ENCODE measurements around the gene EED. TPM values are rescaled to one million over a fixed set of nuclear protein-coding genes. Genes with fewer than 3 reads are reported as not detected.

EED gene
- total and polyA plus RNA-seq, 9 of the 15 experiments (the other 6 are each of a cell fraction or from before 2014, with no cell fraction given), result 33.0 to 110 (median 55.1) TPM

DNA sequence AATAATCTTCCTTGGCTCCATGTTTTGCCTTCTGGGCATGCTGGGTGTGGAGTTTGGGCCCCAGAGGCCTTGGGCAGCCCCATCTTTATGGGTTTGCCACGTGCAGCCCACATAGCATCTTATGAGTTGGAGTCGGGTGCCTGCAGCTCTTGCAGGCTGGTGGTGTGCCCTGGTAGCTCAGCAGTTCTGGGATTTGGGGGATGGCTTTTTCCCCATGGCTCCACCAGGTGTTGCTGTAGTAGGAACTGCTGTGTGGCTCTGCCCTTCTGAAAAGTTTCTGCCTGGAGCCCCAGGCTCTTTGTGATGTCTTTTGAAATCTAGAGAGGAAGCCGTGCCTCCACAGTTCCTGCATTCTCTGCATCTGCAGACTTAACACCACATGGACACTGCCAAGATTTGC is 16.8 kb downstream of the EED start:
- DNase-seq (ENCODE audit: extremely low read depth in 1 of 4, low spot score in 3 of 4) (no peak), ATAC-seq (peak; percentile 55), FAIRE-seq (no peak)
- in situ Hi-C loops (cut with MboI) (no loop called here), intact Hi-C loops (cut with micrococcal nuclease) (no loop called here)
- CTCF ChIA-PET (ENCODE audit: low intra/inter-chr PET ratio), result no interaction called here
- 90% methylated on average over 3 of the region's 3 CpGs for WGBS (ENCODE audit: insufficient coverage, low coverage, missing lambda C conversion rate)
- BruUV-seq (replicated peaks), result no TSS peak
- Histone ChIP-seq H3K36me3 (ENCODE audit: control insufficient read depth, insufficient read depth, low read length) (peaks cover 79% of the 10 kb centered on the region), H3K9me3 (replicated peaks; ENCODE audit: control insufficient read depth, insufficient read depth, low read depth, low read length) (no peaks in the 10 kb centered on the region), H4K20me1 (replicated peaks; ENCODE audit: control insufficient read depth, insufficient read depth, low read length) (no peaks in the 10 kb centered on the region), H3K79me2 (ENCODE audit: control insufficient read depth, insufficient read depth, low read length) (0 out of 3 replicates have a peak, but pooled peaks cover 2% of the 10 kb centered on the region), H3K4me3 (no peak overlapping the region), H3K9me1 (ENCODE audit: control insufficient read depth, insufficient read depth, low read length) (no peaks in the 10 kb centered on the region), H2AFZ (ENCODE audit: low read depth, low read length) (no peak overlapping the region), H3K4me1 (replicated peaks in 1 of 2; ENCODE audit: control insufficient read depth in 2 of 2, insufficient read depth in 2 of 2, low read length in 2 of 2) (no peaks in the 10 kb centered on the region), H3K4me2 (ENCODE audit: insufficient read depth, low read length) (no peak overlapping the region), H3K9ac (ENCODE audit: insufficient read depth in 1 of 2, low read depth in 2 of 2, low read length in 2 of 2) (no peak overlapping the region), H3K27ac (ENCODE audit: extremely low read depth, low read depth, low read length) (no peak overlapping the region), H3K27me3 (ENCODE audit: control insufficient read depth in 2 of 2, insufficient read depth in 2 of 2, low read length in 2 of 2) (no peaks in the 10 kb centered on the region)
- POLR2A ChIA-PET, result interaction anchor here (1.0 to 1.2 kb wide), 2 partner anchors 9 to 11 kb away, joined by 3 to 4 read pairs; no protein-coding TSS in a partner anchor
- TF ChIP-seq ZNF431 (CRISPR knock-in tag; IDR thresholded peaks at IDR 0.05), result no peak
- TF ChIP-seq, protein P1, sequence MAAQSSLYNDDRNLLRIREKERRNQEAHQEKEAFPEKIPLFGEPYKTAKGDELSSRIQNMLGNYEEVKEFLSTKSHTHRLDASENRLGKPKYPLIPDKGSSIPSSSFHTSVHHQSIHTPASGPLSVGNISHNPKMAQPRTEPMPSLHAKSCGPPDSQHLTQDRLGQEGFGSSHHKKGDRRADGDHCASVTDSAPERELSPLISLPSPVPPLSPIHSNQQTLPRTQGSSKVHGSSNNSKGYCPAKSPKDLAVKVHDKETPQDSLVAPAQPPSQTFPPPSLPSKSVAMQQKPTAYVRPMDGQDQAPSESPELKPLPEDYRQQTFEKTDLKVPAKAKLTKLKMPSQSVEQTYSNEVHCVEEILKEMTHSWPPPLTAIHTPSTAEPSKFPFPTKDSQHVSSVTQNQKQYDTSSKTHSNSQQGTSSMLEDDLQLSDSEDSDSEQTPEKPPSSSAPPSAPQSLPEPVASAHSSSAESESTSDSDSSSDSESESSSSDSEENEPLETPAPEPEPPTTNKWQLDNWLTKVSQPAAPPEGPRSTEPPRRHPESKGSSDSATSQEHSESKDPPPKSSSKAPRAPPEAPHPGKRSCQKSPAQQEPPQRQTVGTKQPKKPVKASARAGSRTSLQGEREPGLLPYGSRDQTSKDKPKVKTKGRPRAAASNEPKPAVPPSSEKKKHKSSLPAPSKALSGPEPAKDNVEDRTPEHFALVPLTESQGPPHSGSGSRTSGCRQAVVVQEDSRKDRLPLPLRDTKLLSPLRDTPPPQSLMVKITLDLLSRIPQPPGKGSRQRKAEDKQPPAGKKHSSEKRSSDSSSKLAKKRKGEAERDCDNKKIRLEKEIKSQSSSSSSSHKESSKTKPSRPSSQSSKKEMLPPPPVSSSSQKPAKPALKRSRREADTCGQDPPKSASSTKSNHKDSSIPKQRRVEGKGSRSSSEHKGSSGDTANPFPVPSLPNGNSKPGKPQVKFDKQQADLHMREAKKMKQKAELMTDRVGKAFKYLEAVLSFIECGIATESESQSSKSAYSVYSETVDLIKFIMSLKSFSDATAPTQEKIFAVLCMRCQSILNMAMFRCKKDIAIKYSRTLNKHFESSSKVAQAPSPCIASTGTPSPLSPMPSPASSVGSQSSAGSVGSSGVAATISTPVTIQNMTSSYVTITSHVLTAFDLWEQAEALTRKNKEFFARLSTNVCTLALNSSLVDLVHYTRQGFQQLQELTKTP (IDR thresholded peaks at IDR 0.05; ENCODE audit: low read depth in 1 of 2, partially characterized antibody in 2 of 2), result no peak
- TF ChIP-seq NFE2 (IDR thresholded peaks at IDR 0.05; ENCODE audit: low read depth), result no peak
- TF ChIP-seq KAT7 (CRISPR knock-in tag; IDR thresholded peaks at IDR 0.05; ENCODE audit: borderline replicate concordance), result no peak
- no peak for TF ChIP-seq ZNF77 (CRISPR knock-in tag; IDR thresholded peaks at IDR 0.05)
- TF ChIP-seq, protein P2, sequence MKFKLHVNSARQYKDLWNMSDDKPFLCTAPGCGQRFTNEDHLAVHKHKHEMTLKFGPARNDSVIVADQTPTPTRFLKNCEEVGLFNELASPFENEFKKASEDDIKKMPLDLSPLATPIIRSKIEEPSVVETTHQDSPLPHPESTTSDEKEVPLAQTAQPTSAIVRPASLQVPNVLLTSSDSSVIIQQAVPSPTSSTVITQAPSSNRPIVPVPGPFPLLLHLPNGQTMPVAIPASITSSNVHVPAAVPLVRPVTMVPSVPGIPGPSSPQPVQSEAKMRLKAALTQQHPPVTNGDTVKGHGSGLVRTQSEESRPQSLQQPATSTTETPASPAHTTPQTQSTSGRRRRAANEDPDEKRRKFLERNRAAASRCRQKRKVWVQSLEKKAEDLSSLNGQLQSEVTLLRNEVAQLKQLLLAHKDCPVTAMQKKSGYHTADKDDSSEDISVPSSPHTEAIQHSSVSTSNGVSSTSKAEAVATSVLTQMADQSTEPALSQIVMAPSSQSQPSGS (CRISPR knock-in tag; IDR thresholded peaks at IDR 0.05), result no peak
- TF ChIP-seq, protein P3, sequence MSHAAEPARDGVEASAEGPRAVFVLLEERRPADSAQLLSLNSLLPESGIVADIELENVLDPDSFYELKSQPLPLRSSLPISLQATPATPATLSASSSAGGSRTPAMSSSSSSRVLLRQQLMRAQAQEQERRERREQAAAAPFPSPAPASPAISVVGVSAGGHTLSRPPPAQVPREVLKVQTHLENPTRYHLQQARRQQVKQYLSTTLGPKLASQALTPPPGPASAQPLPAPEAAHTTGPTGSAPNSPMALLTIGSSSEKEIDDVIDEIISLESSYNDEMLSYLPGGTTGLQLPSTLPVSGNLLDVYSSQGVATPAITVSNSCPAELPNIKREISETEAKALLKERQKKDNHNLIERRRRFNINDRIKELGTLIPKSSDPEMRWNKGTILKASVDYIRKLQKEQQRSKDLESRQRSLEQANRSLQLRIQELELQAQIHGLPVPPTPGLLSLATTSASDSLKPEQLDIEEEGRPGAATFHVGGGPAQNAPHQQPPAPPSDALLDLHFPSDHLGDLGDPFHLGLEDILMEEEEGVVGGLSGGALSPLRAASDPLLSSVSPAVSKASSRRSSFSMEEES (CRISPR knock-in tag; IDR thresholded peaks at IDR 0.05), result no peak
- no peak for TF ChIP-seq BRCA1 (IDR thresholded peaks at IDR 0.05)
- TF ChIP-seq BRCA1 (CRISPR knock-in tag; IDR thresholded peaks at IDR 0.05), result no peak
- TF ChIP-seq, protein P4, sequence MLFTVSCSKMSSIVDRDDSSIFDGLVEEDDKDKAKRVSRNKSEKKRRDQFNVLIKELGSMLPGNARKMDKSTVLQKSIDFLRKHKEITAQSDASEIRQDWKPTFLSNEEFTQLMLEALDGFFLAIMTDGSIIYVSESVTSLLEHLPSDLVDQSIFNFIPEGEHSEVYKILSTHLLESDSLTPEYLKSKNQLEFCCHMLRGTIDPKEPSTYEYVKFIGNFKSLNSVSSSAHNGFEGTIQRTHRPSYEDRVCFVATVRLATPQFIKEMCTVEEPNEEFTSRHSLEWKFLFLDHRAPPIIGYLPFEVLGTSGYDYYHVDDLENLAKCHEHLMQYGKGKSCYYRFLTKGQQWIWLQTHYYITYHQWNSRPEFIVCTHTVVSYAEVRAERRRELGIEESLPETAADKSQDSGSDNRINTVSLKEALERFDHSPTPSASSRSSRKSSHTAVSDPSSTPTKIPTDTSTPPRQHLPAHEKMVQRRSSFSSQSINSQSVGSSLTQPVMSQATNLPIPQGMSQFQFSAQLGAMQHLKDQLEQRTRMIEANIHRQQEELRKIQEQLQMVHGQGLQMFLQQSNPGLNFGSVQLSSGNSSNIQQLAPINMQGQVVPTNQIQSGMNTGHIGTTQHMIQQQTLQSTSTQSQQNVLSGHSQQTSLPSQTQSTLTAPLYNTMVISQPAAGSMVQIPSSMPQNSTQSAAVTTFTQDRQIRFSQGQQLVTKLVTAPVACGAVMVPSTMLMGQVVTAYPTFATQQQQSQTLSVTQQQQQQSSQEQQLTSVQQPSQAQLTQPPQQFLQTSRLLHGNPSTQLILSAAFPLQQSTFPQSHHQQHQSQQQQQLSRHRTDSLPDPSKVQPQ (CRISPR knock-in tag; IDR thresholded peaks at IDR 0.05; ENCODE audit: borderline replicate concordance), result no peak
- TF ChIP-seq HDAC3 (IDR thresholded peaks at IDR 0.05; ENCODE audit: borderline replicate concordance, partially characterized antibody), result no peak
- no peak for TF ChIP-seq DNMT1 (IDR thresholded peaks at IDR 0.05)
- no peak for TF ChIP-seq ELF1 (tag; IDR thresholded peaks at IDR 0.05)
- no peak for TF ChIP-seq SRSF7 (optimal IDR thresholded peaks at IDR 0.05; ENCODE audit: low read depth, low read length)
